ENCODE measurements around the gene NELL2. TPM values are rescaled to one million over a fixed set of nuclear protein-coding genes. Genes with fewer than 3 reads are reported as not detected.

The NELL2 gene
- total and polyA plus RNA-seq, 9 of the 15 experiments (the other 6 are each of a cell fraction or from before 2014, with no cell fraction given) = 0.32 to 1.1 (median 0.53) TPM

DNA sequence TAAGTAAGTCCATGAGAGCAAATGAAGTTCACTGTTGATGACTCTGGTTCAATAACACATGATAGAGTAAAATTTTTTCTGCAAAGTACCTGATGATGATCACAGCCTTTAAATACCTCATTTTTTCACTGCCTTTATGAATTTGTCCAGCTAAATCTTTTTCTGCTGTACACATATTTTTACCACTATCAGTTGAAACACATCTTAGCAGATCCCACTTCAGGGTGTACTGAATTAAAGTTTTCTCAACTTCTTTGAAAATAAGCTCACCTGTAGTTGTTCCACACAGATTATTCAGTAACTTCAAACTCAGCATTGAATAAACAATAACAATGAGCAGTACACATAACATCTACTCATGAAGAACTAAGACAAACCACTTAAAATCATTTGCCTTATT, 385.9 kb downstream of the NELL2 start:
- in situ Hi-C loops (cut with MboI) = no loop called here
- CTCF ChIA-PET (ENCODE audit: low intra/inter-chr PET ratio) = no interaction called here
- H3K36me3 ChIP-seq (ENCODE audit: control insufficient read depth, insufficient read depth, low read length) = no peaks in the 10 kb centered on the region

More for the DNA sequence above, 385.9 kb downstream of the NELL2 start:
- Histone ChIP-seq H3K79me2 (ENCODE audit: control insufficient read depth, insufficient read depth, low read length) (no peaks in the 10 kb centered on the region), H3K9me1 (ENCODE audit: control insufficient read depth, insufficient read depth, low read length) (no peaks in the 10 kb centered on the region), H3K9ac (ENCODE audit: insufficient read depth in 1 of 2, low read depth in 2 of 2, low read length in 2 of 2) (no peak overlapping the region), H3K9me3 (replicated peaks; ENCODE audit: control insufficient read depth, insufficient read depth, low read depth, low read length) (no peaks in the 10 kb centered on the region; the same call in 1 of the 2 replicates), H3K27me3 (ENCODE audit: control insufficient read depth in 2 of 2, insufficient read depth in 2 of 2, low read length in 2 of 2) (no peaks in the 10 kb centered on the region), H3K4me2 (ENCODE audit: insufficient read depth, low read length) (no peak overlapping the region), H3K4me3 (no peak overlapping the region), H3K27ac (ENCODE audit: extremely low read depth, low read depth, low read length) (no peak overlapping the region), H2AFZ (ENCODE audit: low read depth, low read length) (no peak overlapping the region), H3K4me1 (replicated peaks in 1 of 2; ENCODE audit: control insufficient read depth in 2 of 2, insufficient read depth in 2 of 2, low read length in 2 of 2) (no peaks in the 10 kb centered on the region), H4K20me1 (replicated peaks; ENCODE audit: control insufficient read depth, insufficient read depth, low read length) (no peaks in the 10 kb centered on the region)
- BruUV-seq (replicated peaks) = no TSS peak
- ATAC-seq (no peak), FAIRE-seq (no peak), DNase-seq (ENCODE audit: extremely low read depth in 1 of 4, low spot score in 3 of 4) (no peak)
- POLR2A ChIA-PET = no interaction called here
- intact Hi-C loops (cut with micrococcal nuclease) = no loop called here
- TF ChIP-seq, protein P1, sequence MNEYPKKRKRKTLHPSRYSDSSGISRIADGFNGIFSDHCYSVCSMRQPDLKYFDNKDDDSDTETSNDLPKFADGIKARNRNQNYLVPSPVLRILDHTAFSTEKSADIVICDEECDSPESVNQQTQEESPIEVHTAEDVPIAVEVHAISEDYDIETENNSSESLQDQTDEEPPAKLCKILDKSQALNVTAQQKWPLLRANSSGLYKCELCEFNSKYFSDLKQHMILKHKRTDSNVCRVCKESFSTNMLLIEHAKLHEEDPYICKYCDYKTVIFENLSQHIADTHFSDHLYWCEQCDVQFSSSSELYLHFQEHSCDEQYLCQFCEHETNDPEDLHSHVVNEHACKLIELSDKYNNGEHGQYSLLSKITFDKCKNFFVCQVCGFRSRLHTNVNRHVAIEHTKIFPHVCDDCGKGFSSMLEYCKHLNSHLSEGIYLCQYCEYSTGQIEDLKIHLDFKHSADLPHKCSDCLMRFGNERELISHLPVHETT (CRISPR knock-in tag; conservative IDR thresholded peaks at IDR 0.05 in 1 of 2, IDR thresholded peaks at IDR 0.05 in 1 of 2) = no peak
- TF ChIP-seq ZSCAN29 (IDR thresholded peaks at IDR 0.05) = no peak
- TF ChIP-seq CBX1 (IDR thresholded peaks at IDR 0.05; ENCODE audit: low read depth) = no peak
- TF ChIP-seq RFX1 (IDR thresholded peaks at IDR 0.05) = no peak
- TF ChIP-seq, protein P2, sequence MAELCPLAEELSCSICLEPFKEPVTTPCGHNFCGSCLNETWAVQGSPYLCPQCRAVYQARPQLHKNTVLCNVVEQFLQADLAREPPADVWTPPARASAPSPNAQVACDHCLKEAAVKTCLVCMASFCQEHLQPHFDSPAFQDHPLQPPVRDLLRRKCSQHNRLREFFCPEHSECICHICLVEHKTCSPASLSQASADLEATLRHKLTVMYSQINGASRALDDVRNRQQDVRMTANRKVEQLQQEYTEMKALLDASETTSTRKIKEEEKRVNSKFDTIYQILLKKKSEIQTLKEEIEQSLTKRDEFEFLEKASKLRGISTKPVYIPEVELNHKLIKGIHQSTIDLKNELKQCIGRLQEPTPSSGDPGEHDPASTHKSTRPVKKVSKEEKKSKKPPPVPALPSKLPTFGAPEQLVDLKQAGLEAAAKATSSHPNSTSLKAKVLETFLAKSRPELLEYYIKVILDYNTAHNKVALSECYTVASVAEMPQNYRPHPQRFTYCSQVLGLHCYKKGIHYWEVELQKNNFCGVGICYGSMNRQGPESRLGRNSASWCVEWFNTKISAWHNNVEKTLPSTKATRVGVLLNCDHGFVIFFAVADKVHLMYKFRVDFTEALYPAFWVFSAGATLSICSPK (IDR thresholded peaks at IDR 0.05; ENCODE audit: borderline replicate concordance) = no peak
- TF ChIP-seq CCNT2 (IDR thresholded peaks at IDR 0.05; ENCODE audit: borderline replicate concordance, extremely low read depth, insufficient read length, low read depth, low read length) = no peak
- no peak for TF ChIP-seq POLR2A (conservative IDR thresholded peaks at IDR 0.05)
- TF ChIP-seq GTF2F1 (IDR thresholded peaks at IDR 0.05; ENCODE audit: low read depth, low read length) = no peak
- TF ChIP-seq NCOR1 (IDR thresholded peaks at IDR 0.05) = no peak
- no peak for TF ChIP-seq ZNF778 (CRISPR knock-in tag; IDR thresholded peaks at IDR 0.05)
- TF ChIP-seq, protein P3, sequence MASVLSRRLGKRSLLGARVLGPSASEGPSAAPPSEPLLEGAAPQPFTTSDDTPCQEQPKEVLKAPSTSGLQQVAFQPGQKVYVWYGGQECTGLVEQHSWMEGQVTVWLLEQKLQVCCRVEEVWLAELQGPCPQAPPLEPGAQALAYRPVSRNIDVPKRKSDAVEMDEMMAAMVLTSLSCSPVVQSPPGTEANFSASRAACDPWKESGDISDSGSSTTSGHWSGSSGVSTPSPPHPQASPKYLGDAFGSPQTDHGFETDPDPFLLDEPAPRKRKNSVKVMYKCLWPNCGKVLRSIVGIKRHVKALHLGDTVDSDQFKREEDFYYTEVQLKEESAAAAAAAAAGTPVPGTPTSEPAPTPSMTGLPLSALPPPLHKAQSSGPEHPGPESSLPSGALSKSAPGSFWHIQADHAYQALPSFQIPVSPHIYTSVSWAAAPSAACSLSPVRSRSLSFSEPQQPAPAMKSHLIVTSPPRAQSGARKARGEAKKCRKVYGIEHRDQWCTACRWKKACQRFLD (CRISPR knock-in tag; IDR thresholded peaks at IDR 0.05) = no peak
- no peak for TF ChIP-seq ZNF707 (CRISPR knock-in tag; conservative IDR thresholded peaks at IDR 0.05)
- TF ChIP-seq EHMT2 (IDR thresholded peaks at IDR 0.05) = no peak
- TF ChIP-seq MYBL2 (IDR thresholded peaks at IDR 0.05; ENCODE audit: low read depth) = no peak
- no peak for TF ChIP-seq MYBL2 (CRISPR knock-in tag; IDR thresholded peaks at IDR 0.05; ENCODE audit: borderline replicate concordance)
- no peak for TF ChIP-seq ZNF696 (CRISPR knock-in tag; conservative IDR thresholded peaks at IDR 0.05)
- TF ChIP-seq, protein P4, sequence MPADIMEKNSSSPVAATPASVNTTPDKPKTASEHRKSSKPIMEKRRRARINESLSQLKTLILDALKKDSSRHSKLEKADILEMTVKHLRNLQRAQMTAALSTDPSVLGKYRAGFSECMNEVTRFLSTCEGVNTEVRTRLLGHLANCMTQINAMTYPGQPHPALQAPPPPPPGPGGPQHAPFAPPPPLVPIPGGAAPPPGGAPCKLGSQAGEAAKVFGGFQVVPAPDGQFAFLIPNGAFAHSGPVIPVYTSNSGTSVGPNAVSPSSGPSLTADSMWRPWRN (IDR thresholded peaks at IDR 0.05; ENCODE audit: low read depth) = no peak
- no peak for TF ChIP-seq SIN3B (IDR thresholded peaks at IDR 0.05; ENCODE audit: low read depth)
- no peak for TF ChIP-seq ZNF436 (CRISPR knock-in tag; IDR thresholded peaks at IDR 0.05)
- TF ChIP-seq RBM14 (IDR thresholded peaks at IDR 0.05; ENCODE audit: borderline replicate concordance, insufficient read depth, low read depth, low read length) = no peak
- no peak for TF ChIP-seq NFRKB (IDR thresholded peaks at IDR 0.05; ENCODE audit: low read depth)

Measured in K562 (cell line).